GM12892 (cell line): ENCODE measurements around the gene ADCK2.
A peak's percentile ranks its signal among the peaks of the same experiment; 100 is the strongest.

Source experiments
- POLR2A ChIP-seq: IDR thresholded peaks from 2 replicates; pipeline ENCODE4 v1.6.1; 2011; ENCODE audit warnings: low read depth, low read length, control low read depth
- TAF1 ChIP-seq: IDR thresholded peaks from 2 replicates; pipeline ENCODE4 v1.6.1; 2011; ENCODE audit warnings: low read depth, mild to moderate bottlenecking, control low read depth, low read length, borderline replicate concordance

DNA sequence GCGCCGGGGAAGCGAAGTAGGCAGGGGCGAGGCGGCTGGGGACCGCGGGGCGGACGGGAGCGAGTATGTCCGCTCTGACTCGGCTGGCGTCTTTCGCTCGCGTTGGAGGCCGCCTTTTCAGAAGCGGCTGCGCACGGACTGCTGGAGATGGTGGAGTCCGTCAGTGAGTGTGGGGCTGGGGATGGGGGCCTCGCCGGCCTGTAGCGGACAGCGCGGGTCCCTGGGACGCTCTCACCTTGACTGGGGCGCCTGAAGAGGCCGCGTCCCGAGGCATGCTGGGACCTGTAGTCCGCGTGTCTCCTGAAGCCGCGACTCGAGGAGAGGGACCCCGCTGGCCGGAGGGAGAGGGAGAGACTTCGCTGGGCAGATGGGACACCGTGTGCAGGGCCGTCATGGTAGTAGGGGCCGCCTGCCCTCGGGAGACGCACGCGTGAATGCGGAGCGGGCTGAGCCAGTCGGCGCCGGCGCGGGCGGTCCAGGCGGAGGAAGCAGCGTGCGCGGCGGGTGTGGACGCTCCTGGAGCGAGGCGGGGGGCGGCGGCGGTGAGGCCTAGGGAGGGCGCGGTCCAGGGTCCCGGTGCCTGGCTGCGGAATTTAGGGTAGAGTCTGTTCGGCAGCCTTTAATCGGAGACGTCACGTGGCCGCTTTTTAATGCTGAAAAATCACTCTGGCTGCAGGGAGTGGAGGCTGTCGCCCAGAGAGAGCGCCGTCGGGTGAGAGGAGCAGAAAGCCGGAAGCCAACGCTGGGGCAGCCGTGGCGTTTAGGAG, 24.1 kb downstream of the ADCK2 start, which contains the start of gene NDUFB2:
- TF ChIP-seq TAF1 (peak; percentile 14; the same call in 1 of the 2 replicates), POLR2A (peak; percentile 76; the same call in 1 of the 2 replicates)
